ENCODE results near the gene SLC22A15.

DNA sequence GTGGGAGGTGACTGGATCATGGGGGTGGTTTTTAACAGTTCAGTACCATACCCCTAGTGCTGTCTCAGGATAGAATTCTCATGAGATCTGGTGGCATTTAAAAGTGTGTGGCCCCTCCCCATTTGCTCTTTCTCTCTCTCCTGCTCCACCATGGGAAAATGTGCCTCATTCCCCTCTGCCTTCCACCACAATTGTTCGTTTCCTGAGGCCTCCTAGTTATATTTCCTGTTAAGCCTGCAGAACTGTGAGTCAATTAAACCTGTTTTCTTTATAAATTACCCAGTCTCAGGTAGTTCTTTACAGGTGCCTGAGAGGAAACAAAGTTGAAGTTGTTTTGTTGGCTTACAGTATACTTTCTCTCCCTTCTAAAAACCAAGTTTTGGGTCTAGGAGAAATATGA lies 23.1 kb upstream of the SLC22A15 start:
- TF ChIP-seq, protein P1, sequence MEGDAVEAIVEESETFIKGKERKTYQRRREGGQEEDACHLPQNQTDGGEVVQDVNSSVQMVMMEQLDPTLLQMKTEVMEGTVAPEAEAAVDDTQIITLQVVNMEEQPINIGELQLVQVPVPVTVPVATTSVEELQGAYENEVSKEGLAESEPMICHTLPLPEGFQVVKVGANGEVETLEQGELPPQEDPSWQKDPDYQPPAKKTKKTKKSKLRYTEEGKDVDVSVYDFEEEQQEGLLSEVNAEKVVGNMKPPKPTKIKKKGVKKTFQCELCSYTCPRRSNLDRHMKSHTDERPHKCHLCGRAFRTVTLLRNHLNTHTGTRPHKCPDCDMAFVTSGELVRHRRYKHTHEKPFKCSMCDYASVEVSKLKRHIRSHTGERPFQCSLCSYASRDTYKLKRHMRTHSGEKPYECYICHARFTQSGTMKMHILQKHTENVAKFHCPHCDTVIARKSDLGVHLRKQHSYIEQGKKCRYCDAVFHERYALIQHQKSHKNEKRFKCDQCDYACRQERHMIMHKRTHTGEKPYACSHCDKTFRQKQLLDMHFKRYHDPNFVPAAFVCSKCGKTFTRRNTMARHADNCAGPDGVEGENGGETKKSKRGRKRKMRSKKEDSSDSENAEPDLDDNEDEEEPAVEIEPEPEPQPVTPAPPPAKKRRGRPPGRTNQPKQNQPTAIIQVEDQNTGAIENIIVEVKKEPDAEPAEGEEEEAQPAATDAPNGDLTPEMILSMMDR (conservative IDR thresholded peaks at IDR 0.05 in 1 of 2, IDR thresholded peaks at IDR 0.05 in 1 of 2; ENCODE audit: extremely low read depth in 1 of 2, insufficient read depth in 1 of 2, low read depth in 1 of 2, low read length in 2 of 2): no peak
- no peak for TF ChIP-seq EZH2 (IDR thresholded peaks at IDR 0.05; ENCODE audit: borderline replicate concordance, low read length)
